Brain microvascular endothelial cell (primary cell): Measurements from ENCODE around the gene HTT.

Source experiments
- DNase-seq: peaks from one replicate; pipeline ENCODE4 v3.0.0-alpha.2; 2020
- H3K27ac ChIP-seq: fragments of 250-450 bp; sonication (Bioruptor Pico); 2 replicates; pipeline ENCODE4 v1.5.1; 2020; ENCODE audit warnings: mild to moderate bottlenecking, moderate library complexity
- H3K27me3 ChIP-seq: fragments of 250-450 bp; sonication (Bioruptor Pico); replicated peaks from 2 replicates; pipeline ENCODE4 v1.5.1; 2020; ENCODE audit warnings: mild to moderate bottlenecking
- H3K36me3 ChIP-seq: fragments of 250-450 bp; sonication (Bioruptor Pico); replicated peaks from 2 replicates; pipeline ENCODE4 v1.5.1; 2020; ENCODE audit warnings: mild to moderate bottlenecking
- H3K4me3 ChIP-seq: 2 replicates; pipeline ENCODE4 v1.5.1; 2011; ENCODE audit warnings: low read depth, mild to moderate bottlenecking, control low read depth, low read length, moderate library complexity
- CTCF ChIP-seq: IDR thresholded peaks from 2 replicates; pipeline ENCODE4 v1.5.1; 2011; ENCODE audit warnings: low read depth, mild to moderate bottlenecking, moderate library complexity, low read length, control low read depth, inconsistent platforms; ENCODE audit errors: missing control alignments
- in situ Hi-C: cut with HindIII; loops from 2 replicates; pipeline ENCODE4 v1.10.0; 2017; ENCODE audit warnings: low sequenced_read_pairs, low pct_ligation_motif_present

Gene HTT

DNA sequence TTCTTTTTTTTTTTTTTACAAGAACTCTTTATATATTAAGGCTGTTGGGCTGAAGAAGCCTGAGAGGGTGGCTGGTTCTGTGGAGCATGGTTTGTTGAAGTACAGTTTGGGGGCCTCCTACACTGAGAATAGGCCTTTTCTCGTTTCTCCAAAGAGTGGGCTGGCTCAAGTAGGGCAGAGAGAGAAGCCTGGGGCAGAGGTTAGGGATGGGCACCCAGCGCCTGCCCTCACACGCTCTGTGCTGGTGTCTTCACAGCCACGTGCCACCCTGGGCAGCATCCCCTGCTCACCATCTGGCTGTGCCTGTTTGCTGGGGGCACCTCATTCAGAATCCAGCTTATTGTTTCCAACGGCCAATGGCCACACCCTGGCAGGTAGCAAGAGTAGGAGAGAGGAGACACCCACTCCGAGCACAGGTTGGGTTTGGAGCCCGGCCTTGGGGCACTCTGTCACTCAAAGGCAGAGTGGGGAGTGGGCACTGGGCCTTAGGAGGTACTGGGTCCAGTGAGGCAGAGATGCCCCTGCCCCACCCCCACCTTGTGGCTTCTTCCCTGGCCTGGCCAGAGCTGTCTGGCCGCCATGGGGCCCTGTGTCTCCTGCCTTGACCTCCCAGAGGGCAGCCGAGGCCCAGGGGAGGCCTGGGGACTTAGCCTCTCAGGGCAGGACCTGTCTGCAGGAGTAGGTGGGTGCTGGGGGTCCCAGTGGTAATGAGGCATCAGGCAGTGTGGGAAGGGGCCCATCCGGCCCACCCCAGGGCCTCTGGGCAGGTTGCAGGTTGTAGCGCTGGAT lies 177.4 kb downstream of the HTT start:
- DNase-seq = no peak
- in situ Hi-C loops = no loop called here
- no peak for TF ChIP-seq CTCF
- no peak overlapping the region for H3K4me3 ChIP-seq
- no peaks in the 10 kb centered on the region for H3K27me3 ChIP-seq
- no peak overlapping the region for H3K27ac ChIP-seq
- H3K36me3 ChIP-seq = no peaks in the 10 kb centered on the region

- Histone ChIP-seq H3K4me3 (no peak overlapping the region), H3K27ac (no peak overlapping the region), H3K27me3 (no peaks in the 10 kb centered on the region), H3K36me3 (no peaks in the 10 kb centered on the region)
- in situ Hi-C loops = no loop called here
- no peak for TF ChIP-seq CTCF
- DNase-seq = no peak
Observed at GRCh38 chr4:3252480-3252828, 178.0 kb downstream of the HTT start.

DNA sequence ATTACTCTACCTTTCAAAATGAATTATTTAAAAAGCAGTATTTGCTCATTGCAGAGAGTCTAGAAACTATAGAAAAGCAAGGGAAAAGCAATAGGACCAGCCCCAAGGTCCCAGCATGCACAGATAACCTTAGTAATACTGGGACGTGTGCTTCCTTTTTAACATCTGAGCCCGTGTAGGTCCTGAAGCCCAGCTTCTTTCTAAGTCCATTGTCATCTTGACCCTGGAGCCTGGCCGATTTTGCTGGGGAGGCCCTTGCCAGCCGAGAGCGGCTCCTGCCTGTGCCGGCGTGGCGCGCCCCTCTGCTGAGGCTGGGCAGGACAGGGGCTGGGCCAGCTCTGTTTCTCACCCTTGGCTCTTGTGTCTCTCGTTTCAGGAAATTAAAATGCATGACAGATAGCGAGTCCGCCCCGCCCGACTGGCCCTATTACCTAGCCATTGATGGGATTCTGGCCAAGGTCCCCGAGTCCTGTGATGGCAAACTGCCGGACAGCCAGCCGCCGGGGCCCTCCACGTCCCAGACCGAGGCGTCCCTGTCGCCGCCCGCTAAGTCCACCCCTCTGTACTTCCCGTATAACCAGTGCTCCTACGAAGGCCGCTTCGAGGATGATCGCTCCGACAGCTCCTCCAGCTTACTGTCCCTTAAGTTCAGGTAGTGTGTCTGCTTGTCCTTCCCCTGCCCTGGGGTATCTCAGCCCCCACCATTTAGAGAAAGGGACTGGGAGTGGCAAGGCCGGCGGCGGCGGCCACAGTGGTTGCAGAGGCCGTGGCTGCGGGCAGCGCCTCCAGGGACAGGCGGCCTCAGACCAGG lies 178.6 kb downstream of the HTT start:
- no peaks in the 10 kb centered on the region for H3K36me3 ChIP-seq
- no peaks in the 10 kb centered on the region for H3K27me3 ChIP-seq
- no peak overlapping the region for H3K27ac ChIP-seq
- H3K4me3 ChIP-seq = no peak overlapping the region
- no peak for DNase-seq
- in situ Hi-C loops = no loop called here
- TF ChIP-seq CTCF = no peak

GRCh38 chr4:3253808-3254207 lies 179.3 kb downstream of the HTT start:
- no peak for DNase-seq
- no peaks in the 10 kb centered on the region for H3K27me3 ChIP-seq
- TF ChIP-seq CTCF = no peak
- H3K4me3 ChIP-seq = no peak overlapping the region
- H3K36me3 ChIP-seq = no peaks in the 10 kb centered on the region
- no peak overlapping the region for H3K27ac ChIP-seq
- in situ Hi-C loops = no loop called here

- in situ Hi-C loops = no loop called here
- no peaks in the 10 kb centered on the region for H3K36me3 ChIP-seq
- DNase-seq = no peak
- no peaks in the 10 kb centered on the region for H3K27me3 ChIP-seq
- no peak overlapping the region for H3K4me3 ChIP-seq
- no peak for TF ChIP-seq CTCF
- no peak overlapping the region for H3K27ac ChIP-seq
Observed at GRCh38 chr4:3254302-3255131, 180.0 kb downstream of the HTT start.
